Stomach (tissue), 4 donors: Measurements from ENCODE around the gene FAM193A.

Experiments used
- CTCF ChIP-seq, 7 experiments: fragments of 450-650 bp in 4 of 7; fragments of 200-600 bp in 3 of 7; sonication (generic) in 3 of 7; IDR thresholded peaks; one replicate each; pipeline ENCODE4 v1.5.1; 2016 to 2019; ENCODE audit warnings: antibody characterized with exemption in 7 of 7, control low read depth in 2 of 7, mild to moderate bottlenecking in 1 of 7
- POLR2A ChIP-seq, 4 donors: fragments of 450-650 bp; IDR thresholded peaks; one replicate each; pipeline ENCODE4 v1.6.1; 2016; ENCODE audit warnings: antibody characterized with exemption in 4 of 4, control low read depth in 2 of 4, mild to moderate bottlenecking in 1 of 4, moderate library complexity in 1 of 4
- POLR2AphosphoS5 ChIP-seq, 3 donors: sonication (generic); formaldehyde crosslinking; IDR thresholded peaks; one replicate each; pipeline ENCODE4 v1.6.1; 2016; ENCODE audit warnings: antibody characterized with exemption in 3 of 3

DNA sequence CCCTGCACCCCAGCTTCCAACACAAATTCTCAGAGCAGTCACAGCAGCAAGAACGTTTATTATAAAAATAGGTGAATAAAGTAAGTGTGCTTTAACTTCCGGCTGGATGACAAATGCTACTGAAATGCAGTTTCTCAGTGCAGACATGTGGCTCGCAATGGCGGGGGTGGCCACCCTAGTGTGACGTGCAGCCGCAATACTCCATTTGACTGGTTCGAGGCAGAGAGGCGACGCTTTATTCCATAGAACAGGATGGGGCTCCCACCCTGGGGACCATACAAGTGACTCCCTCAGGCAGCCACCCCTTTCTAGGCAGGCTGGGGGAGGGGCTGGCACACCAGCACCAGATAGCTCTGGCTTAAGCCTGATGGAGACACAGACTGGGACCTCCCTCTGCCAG, 205.2 kb downstream of the FAM193A start:
- no peak for TF ChIP-seq POLR2AphosphoS5 (IDR thresholded peaks at IDR 0.05)
- no peak for TF ChIP-seq POLR2A (IDR thresholded peaks at IDR 0.05)
- TF ChIP-seq CTCF (IDR thresholded peaks at IDR 0.05): no peak
